Measurements from ENCODE around the gene SMIM36.

- TF ChIP-seq CTCF (IDR thresholded peaks at IDR 0.05) (no peak), POLR2A (IDR thresholded peaks at IDR 0.05) (peak in 1 of 2 donors; percentile 46)
These were observed 89.9 kb downstream of the SMIM36 start, which contains the start of gene MMD for GRCh38 chr17:55421179-55421934.

All from vagina (tissue), 2 donors.